GM19467 (cell line): ENCODE measurements around the gene TEX30.
"Not testable (repeated sequence)": the region's sequence is repeated elsewhere in the genome, so short reads cannot be mapped to it uniquely, and the experiment has no call there.

ENCODE experiments used
- ATAC-seq: cut with Tn5 transposase; IDR thresholded peaks from one replicate; pipeline ENCODE4 v1.9.1; 2021; ENCODE audit warnings: mild to moderate bottlenecking, moderate library complexity; ENCODE audit not compliant: unreplicated experiment

TEX30 gene

DNA sequence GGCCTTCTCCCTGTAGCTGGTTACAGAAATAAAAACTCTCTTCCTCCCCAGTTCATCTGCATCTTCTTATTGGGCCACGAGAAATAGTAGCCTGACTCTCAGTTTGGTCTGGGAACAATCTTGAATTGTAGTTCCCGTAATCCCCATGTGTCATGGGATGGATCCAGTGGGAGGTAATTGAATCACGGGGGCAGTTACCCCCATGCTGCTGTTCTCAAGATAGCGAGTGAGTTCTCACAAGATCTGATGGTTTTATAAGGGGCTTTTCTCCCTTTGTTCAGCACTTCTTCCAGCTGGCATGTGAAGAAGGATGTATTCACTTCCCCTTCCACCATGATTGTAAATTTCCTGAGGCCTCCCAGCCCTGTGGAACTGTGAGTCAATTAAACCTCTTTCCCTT lies 7.1 kb upstream of the TEX30 start:
- ATAC-seq: not testable (repeated sequence)

- no peak for ATAC-seq
These were observed 6.0 kb upstream of the TEX30 start for GRCh38 chr13:102779436-102780159.

- no peak for ATAC-seq
These were observed 4.2 kb upstream of the TEX30 start for GRCh38 chr13:102777736-102778135.

DNA sequence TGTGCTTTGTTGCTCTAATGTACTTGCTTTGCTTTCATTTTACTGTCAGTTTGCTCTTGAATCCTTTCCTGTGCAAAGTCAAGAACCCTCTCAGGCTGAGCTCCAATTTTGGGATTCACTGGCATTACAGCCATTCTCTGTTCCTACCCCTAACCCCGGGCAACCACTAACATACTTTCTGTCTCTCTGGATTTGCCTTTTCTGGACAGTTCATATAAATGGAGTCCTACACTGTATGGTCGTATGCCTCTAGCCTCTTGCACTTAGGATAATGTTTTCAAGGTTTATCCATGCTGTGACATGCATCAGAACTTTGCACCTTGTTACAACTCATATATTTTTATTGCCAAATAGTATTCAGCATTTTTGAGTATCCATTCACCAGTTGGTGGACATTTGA lies 2.7 kb upstream of the TEX30 start:
- no peak for ATAC-seq

DNA sequence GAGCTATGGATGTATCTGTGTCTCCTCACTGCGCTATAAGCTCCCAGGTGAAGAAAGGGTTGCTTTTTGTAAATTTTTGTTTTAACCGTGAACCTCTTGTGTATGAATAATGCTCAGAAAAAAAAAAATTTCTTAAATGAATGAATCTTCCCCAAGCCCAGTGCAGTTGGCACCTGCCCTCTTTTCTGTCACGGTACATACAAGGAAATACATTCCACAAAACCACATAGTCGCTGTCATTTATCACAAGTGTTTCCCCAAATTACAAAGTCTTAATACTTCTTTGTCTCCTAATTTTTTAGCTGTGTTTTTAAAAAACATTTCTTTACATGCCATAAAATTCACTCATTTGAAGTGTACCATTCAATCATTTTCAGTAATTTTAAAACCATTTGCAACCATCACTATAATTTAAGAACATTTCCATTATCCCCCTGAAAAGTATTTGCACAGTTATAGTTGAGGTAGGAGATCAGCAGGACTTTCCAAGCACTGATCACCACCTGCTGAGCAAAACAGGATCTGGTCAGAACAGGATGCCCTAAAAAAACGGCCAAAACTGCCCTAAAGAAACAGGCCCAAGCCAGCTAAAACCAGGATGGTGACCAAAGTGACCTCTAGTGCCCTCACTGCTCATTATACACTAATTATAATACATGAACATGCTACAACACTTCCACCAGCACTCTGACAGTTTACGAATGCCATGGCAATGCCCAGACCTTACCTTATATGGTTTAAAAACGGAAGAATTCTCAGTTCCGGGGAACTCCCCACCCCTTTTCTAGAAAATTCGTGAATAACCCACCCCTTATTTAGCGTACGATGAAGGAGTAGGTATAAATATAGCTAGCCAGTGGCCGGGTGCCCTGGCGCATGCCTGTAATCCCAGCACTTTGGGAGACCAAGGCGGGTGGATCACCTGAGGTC lies 1.3 kb upstream of the TEX30 start:
- ATAC-seq: no peak

DNA sequence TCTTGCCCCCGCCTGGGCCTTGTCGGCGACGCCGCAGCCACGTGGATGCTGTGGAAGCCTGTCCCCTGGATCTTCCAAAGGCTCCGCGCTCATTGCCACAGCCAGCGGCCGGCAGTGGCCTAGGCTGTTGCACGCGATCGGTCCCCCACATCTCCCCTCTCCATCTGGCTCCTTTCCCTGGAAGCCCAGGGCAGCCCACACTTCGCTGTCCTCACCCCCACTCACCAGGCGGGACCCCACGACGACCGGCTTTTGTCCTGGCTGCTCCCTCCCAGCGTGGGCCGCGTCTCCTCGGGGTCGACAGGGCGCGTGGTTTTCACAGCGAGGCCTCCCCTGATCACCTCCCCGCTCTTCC lies 605 bp upstream of the TEX30 start:
- no peak for ATAC-seq

GRCh38 chr13:102772042-102772425 lies 1.6 kb downstream of the TEX30 start:
- ATAC-seq: no peak

DNA sequence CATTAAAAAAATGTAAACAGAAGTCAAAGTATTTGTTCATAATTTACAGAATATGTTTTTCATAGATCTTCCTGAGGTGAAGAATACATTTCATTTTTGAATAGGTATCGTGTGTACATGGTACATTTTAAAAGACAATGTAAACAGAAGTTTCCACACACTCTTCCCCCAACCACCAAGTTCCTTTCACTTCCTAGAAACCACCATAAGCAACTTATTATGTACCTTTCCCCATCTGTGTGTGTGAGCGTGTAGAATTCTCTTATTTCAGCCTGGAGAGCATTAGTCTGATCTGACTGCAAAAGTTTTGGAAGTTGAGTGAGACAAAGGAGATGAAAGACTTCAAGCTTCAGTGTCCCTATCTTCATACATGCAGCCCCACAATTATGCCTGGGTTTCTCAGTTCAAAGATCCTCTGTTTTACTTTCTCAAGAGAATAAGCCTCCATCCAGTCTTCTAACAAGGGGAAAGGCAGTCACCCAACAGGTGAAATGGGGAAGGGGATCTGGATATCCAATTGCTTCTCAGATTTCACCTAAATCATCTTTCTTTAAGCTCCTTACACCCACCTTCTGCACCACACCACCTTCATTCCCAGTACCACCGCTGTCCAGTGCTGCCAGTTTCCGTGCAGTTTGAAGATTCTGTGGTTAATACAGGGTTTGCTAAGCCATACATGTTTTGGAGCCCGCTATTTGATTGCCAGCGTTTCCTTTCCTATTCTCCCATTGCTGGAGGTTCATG lies 2.1 kb downstream of the TEX30 start:
- no peak for ATAC-seq

- ATAC-seq: no peak
These were observed 3.2 kb downstream of the TEX30 start for GRCh38 chr13:102770435-102770834.

- ATAC-seq: no peak
These were observed 3.9 kb downstream of the TEX30 start for GRCh38 chr13:102769679-102770078.

- no peak for ATAC-seq
These were observed 4.7 kb downstream of the TEX30 start for GRCh38 chr13:102768909-102769308.

GRCh38 chr13:102763741-102764140 lies 9.8 kb downstream of the TEX30 start:
- no peak for ATAC-seq

DNA sequence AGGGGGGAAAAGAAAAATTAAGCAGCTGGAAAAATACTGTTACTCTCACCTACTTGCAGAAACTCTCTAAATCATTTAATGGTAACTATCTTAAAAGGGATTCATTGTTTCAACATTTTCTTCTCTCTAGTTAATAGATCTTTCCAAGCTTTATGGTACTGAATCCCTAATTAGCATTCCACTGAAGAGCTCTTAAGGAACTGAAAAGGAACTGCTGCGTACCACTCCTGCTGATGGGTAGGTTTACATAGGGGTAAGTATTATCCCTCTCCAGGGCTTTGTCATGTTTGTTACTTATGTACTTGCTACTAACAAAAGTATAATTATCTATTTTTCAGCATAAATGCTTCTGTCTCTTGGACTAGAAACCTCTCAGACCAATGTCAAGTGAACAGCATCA lies 12.5 kb downstream of the TEX30 start:
- no peak for ATAC-seq

GRCh38 chr13:102758842-102759241 lies 14.7 kb downstream of the TEX30 start:
- ATAC-seq: no peak

- no peak for ATAC-seq
These were observed 16.6 kb downstream of the TEX30 start for GRCh38 chr13:102757006-102757405.

DNA sequence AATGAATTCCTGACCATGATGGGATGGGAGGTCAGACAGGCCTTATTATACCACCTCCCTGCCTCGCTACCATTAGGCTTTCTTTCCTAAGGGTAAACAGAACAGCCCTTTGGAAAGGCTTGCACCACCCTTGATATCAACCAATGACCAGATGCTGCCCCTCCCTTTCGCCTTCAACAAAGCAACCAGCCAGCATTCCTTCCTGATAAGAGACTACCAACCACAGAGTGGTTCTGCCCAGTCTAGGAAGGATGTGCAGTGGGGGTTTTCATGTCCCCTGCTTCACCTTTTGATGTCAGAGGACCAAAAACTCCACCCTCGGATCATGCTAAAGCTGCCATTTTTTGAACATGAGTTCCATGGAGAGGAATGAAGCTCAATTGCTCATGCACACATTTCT lies 21.7 kb downstream of the TEX30 start:
- no peak for ATAC-seq

DNA sequence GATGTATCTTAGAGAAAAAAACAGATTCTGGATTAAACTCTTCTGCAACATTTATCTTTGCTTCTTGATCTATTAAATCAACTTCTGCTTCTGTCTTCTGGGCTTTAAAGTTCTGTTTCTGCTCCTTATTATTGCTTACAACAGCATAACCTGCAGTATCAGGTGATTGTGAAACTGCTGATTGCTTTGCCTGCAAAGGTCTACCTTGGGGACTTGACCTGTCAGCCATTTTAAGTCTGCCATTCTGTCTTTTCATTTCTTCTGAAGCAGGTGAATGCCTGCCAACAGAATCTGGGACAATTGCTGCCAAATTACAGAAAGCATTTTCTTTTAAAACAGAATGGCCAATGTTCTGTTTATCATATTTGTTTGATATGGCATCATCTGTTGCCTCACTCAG lies 31.1 kb downstream of the TEX30 start:
- ATAC-seq: no peak

DNA sequence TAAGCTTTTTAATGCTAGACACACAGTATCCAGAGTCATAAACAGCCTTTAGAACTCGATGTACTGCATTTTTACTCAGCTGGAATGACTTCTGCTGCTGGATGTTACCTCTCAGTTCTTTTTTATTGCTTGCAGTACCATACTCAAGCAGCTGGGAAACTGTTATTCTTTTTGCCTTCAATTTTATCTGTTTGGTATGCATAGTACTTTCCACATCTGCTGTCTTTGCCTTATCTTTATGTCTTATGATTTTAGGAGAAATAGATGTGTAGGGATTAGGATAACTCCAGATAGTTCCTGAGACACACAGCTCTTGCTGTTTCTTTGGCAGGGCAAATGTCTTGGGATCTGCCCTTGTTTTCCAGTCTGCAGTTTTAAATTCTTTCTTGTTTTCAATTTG lies 31.5 kb downstream of the TEX30 start:
- ATAC-seq: no peak

- no peak for ATAC-seq
These were observed 43.9 kb downstream of the TEX30 start for GRCh38 chr13:102729560-102730270.

DNA sequence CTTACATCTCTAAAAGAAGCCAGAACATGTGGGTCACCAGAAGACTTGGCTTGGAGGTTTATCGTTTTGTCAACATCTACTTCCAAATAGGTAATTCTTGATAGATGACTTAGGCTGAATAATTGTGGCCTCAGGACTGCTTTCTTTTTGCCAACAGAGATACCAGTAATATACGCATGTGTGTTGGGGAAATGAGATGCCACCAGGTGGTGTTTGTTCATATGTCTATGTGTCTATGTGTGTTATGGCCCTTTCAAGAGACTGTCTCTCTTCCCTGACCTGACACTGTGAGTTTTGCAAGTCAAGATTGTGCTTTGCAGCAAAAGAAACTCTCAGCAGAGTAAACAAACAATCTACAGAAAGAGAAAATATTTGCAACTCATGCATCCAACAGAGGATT lies 47.2 kb downstream of the TEX30 start:
- no peak for ATAC-seq

- no peak for ATAC-seq
These were observed 48.7 kb downstream of the TEX30 start for GRCh38 chr13:102724923-102725322.
